Measurements from ENCODE around the gene ANKHD1. TPM values are rescaled to one million over a fixed set of nuclear protein-coding genes. Genes with fewer than 3 reads are reported as not detected.

Gene ANKHD1
- polyA plus RNA-seq, 1 donor, result 131 TPM

- Histone ChIP-seq H3K4me1 (ENCODE audit: control insufficient read depth, insufficient read depth, low read length) (peaks cover 4% of the 10 kb centered on the region), H3K9me3 (ENCODE audit: control insufficient read depth, low read depth, low read length) (no peaks in the 10 kb centered on the region), H3K4me3 (ENCODE audit: low read length) (peak overlapping the region; percentile 72), H3K27me3 (ENCODE audit: control insufficient read depth, insufficient read depth, low read length) (no peaks in the 10 kb centered on the region), H3K27ac (ENCODE audit: low read length) (peak overlapping the region; percentile 90), H3K36me3 (ENCODE audit: control insufficient read depth, insufficient read depth, low read length) (no peaks in the 10 kb centered on the region)
- WGBS (ENCODE audit: insufficient coverage, low lambda C conversion rate), result no CpG with 5 or more reads among the region's 25 CpGs
- DNase-seq, result no peak
Observed at GRCh38 chr5:140399979-140400729, 1.5 kb upstream of the ANKHD1 start.

GRCh38 chr5:140400730-140401361, 787 bp upstream of the ANKHD1 start:
- no CpG with 5 or more reads among the region's 54 CpGs for WGBS (ENCODE audit: insufficient coverage, low lambda C conversion rate)
- Histone ChIP-seq H3K4me3 (ENCODE audit: low read length) (peak overlapping the region; percentile 72), H3K4me1 (ENCODE audit: control insufficient read depth, insufficient read depth, low read length) (peaks cover 4% of the 10 kb centered on the region), H3K27me3 (ENCODE audit: control insufficient read depth, insufficient read depth, low read length) (no peaks in the 10 kb centered on the region), H3K9me3 (ENCODE audit: control insufficient read depth, low read depth, low read length) (no peaks in the 10 kb centered on the region), H3K36me3 (ENCODE audit: control insufficient read depth, insufficient read depth, low read length) (no peaks in the 10 kb centered on the region), H3K27ac (ENCODE audit: low read length) (peak overlapping the region; percentile 90)
- peak; percentile 94 to 99 for DNase-seq

- Histone ChIP-seq H3K36me3 (ENCODE audit: control insufficient read depth, insufficient read depth, low read length) (peaks cover 10% of the 10 kb centered on the region), H3K4me1 (ENCODE audit: control insufficient read depth, insufficient read depth, low read length) (peaks cover 4% of the 10 kb centered on the region), H3K9me3 (ENCODE audit: control insufficient read depth, low read depth, low read length) (no peaks in the 10 kb centered on the region), H3K27ac (ENCODE audit: low read length) (peak overlapping the region; percentile 92), H3K4me3 (ENCODE audit: low read length) (peak overlapping the region; percentile 85), H3K27me3 (ENCODE audit: control insufficient read depth, insufficient read depth, low read length) (no peaks in the 10 kb centered on the region)
- peak; percentile 61 to 78 for DNase-seq
- WGBS (ENCODE audit: insufficient coverage, low lambda C conversion rate), result 0% methylated on average over 1 of the region's 36 CpGs
Observed at GRCh38 chr5:140402258-140403074, 833 bp downstream of the ANKHD1 start.

GRCh38 chr5:140403613-140404012, 2.0 kb downstream of the ANKHD1 start:
- Histone ChIP-seq H3K4me1 (ENCODE audit: control insufficient read depth, insufficient read depth, low read length) (peaks cover 4% of the 10 kb centered on the region), H3K4me3 (ENCODE audit: low read length) (peak overlapping the region; percentile 85), H3K27ac (ENCODE audit: low read length) (no peak overlapping the region), H3K36me3 (ENCODE audit: control insufficient read depth, insufficient read depth, low read length) (peaks cover 10% of the 10 kb centered on the region), H3K27me3 (ENCODE audit: control insufficient read depth, insufficient read depth, low read length) (no peaks in the 10 kb centered on the region), H3K9me3 (ENCODE audit: control insufficient read depth, low read depth, low read length) (no peaks in the 10 kb centered on the region)
- DNase-seq, result peak in 1 of 2 donors; percentile 3
- WGBS (ENCODE audit: insufficient coverage, low lambda C conversion rate), result 90% methylated on average over 2 of the region's 5 CpGs

GRCh38 chr5:140408750-140409241, 7.2 kb downstream of the ANKHD1 start:
- no peak for DNase-seq
- Histone ChIP-seq H3K4me1 (ENCODE audit: control insufficient read depth, insufficient read depth, low read length) (peaks cover 4% of the 10 kb centered on the region), H3K36me3 (ENCODE audit: control insufficient read depth, insufficient read depth, low read length) (peaks cover 10% of the 10 kb centered on the region), H3K4me3 (ENCODE audit: low read length) (no peak overlapping the region), H3K27me3 (ENCODE audit: control insufficient read depth, insufficient read depth, low read length) (no peaks in the 10 kb centered on the region), H3K27ac (ENCODE audit: low read length) (no peak overlapping the region), H3K9me3 (ENCODE audit: control insufficient read depth, low read depth, low read length) (no peaks in the 10 kb centered on the region)
- WGBS (ENCODE audit: insufficient coverage, low lambda C conversion rate), result no CpG with 5 or more reads among the region's 4 CpGs

GRCh38 chr5:140413230-140413629, 11.6 kb downstream of the ANKHD1 start:
- Histone ChIP-seq H3K27me3 (ENCODE audit: control insufficient read depth, insufficient read depth, low read length) (no peaks in the 10 kb centered on the region), H3K9me3 (ENCODE audit: control insufficient read depth, low read depth, low read length) (no peaks in the 10 kb centered on the region), H3K36me3 (ENCODE audit: control insufficient read depth, insufficient read depth, low read length) (no peaks in the 10 kb centered on the region), H3K4me1 (ENCODE audit: control insufficient read depth, insufficient read depth, low read length) (no peaks in the 10 kb centered on the region), H3K4me3 (ENCODE audit: low read length) (no peak overlapping the region), H3K27ac (ENCODE audit: low read length) (no peak overlapping the region)
- 100% methylated on average over 1 of the region's 1 CpG for WGBS (ENCODE audit: insufficient coverage, low lambda C conversion rate)
- no peak for DNase-seq

- Histone ChIP-seq H3K9me3 (ENCODE audit: control insufficient read depth, low read depth, low read length) (no peaks in the 10 kb centered on the region), H3K27ac (ENCODE audit: low read length) (no peak overlapping the region), H3K27me3 (ENCODE audit: control insufficient read depth, insufficient read depth, low read length) (no peaks in the 10 kb centered on the region), H3K4me3 (ENCODE audit: low read length) (no peak overlapping the region), H3K4me1 (ENCODE audit: control insufficient read depth, insufficient read depth, low read length) (no peaks in the 10 kb centered on the region), H3K36me3 (ENCODE audit: control insufficient read depth, insufficient read depth, low read length) (no peaks in the 10 kb centered on the region)
- WGBS (ENCODE audit: insufficient coverage, low lambda C conversion rate), result 100% methylated on average over 1 of the region's 2 CpGs
- no peak for DNase-seq
Observed at GRCh38 chr5:140417235-140417634, 15.6 kb downstream of the ANKHD1 start.

- Histone ChIP-seq H3K4me1 (ENCODE audit: control insufficient read depth, insufficient read depth, low read length) (no peaks in the 10 kb centered on the region), H3K9me3 (ENCODE audit: control insufficient read depth, low read depth, low read length) (no peaks in the 10 kb centered on the region), H3K27me3 (ENCODE audit: control insufficient read depth, insufficient read depth, low read length) (no peaks in the 10 kb centered on the region), H3K27ac (ENCODE audit: low read length) (no peak overlapping the region), H3K36me3 (ENCODE audit: control insufficient read depth, insufficient read depth, low read length) (no peaks in the 10 kb centered on the region), H3K4me3 (ENCODE audit: low read length) (no peak overlapping the region)
- DNase-seq, result no peak
- no CpG with 5 or more reads among the region's 1 CpG for WGBS (ENCODE audit: insufficient coverage, low lambda C conversion rate)
Observed at GRCh38 chr5:140418862-140419520, 17.4 kb downstream of the ANKHD1 start.

GRCh38 chr5:140420226-140420570, 18.6 kb downstream of the ANKHD1 start:
- Histone ChIP-seq H3K36me3 (ENCODE audit: control insufficient read depth, insufficient read depth, low read length) (no peaks in the 10 kb centered on the region), H3K9me3 (ENCODE audit: control insufficient read depth, low read depth, low read length) (no peaks in the 10 kb centered on the region), H3K4me1 (ENCODE audit: control insufficient read depth, insufficient read depth, low read length) (no peaks in the 10 kb centered on the region), H3K27me3 (ENCODE audit: control insufficient read depth, insufficient read depth, low read length) (no peaks in the 10 kb centered on the region), H3K27ac (ENCODE audit: low read length) (no peak overlapping the region), H3K4me3 (ENCODE audit: low read length) (no peak overlapping the region)
- DNase-seq, result no peak
- 90% methylated on average over 2 of the region's 4 CpGs for WGBS (ENCODE audit: insufficient coverage, low lambda C conversion rate)

Measured in large intestine (tissue), 3 donors.